ENCODE measurements around the gene RAB37.

Gene RAB37

GRCh38 chr17:74736513-74737298 lies at the start of gene RAB37:
RAB37 (plus strand) TSS chr17:74737256; CDS start chr17:74737273, 17 bp downstream.
- DNase-seq: no peak

- DNase-seq: no peak
These were observed 49.2 kb upstream of the RAB37 start for GRCh38 chr17:74687886-74688285.

- DNase-seq: no peak
These were observed 46.6 kb upstream of the RAB37 start for GRCh38 chr17:74690409-74690825.

GRCh38 chr17:74691151-74691550 lies 45.9 kb upstream of the RAB37 start:
- DNase-seq: no peak

GRCh38 chr17:74694081-74694480 lies 43.0 kb upstream of the RAB37 start:
- DNase-seq: no peak

- DNase-seq: no peak
These were observed 41.4 kb upstream of the RAB37 start for GRCh38 chr17:74695629-74696028.

GRCh38 chr17:74697515-74697914 lies 39.5 kb upstream of the RAB37 start:
- no peak for DNase-seq

GRCh38 chr17:74698069-74698468 lies 39.0 kb upstream of the RAB37 start:
- DNase-seq: no peak

GRCh38 chr17:74699236-74699635 lies 37.8 kb upstream of the RAB37 start:
- no peak for DNase-seq

- no peak for DNase-seq
These were observed 34.8 kb upstream of the RAB37 start for GRCh38 chr17:74702116-74702871.

GRCh38 chr17:74703311-74703710 lies 33.7 kb upstream of the RAB37 start:
- no peak for DNase-seq

GRCh38 chr17:74704544-74704943 lies 32.5 kb upstream of the RAB37 start:
- DNase-seq: no peak

GRCh38 chr17:74711058-74711824 lies 25.8 kb upstream of the RAB37 start:
- DNase-seq: no peak

GRCh38 chr17:74712301-74712700 lies 24.8 kb upstream of the RAB37 start:
- no peak for DNase-seq

- DNase-seq: no peak
These were observed 24.3 kb upstream of the RAB37 start, which contains the start of gene CD300LF for GRCh38 chr17:74712756-74713155. CD300LF (minus strand) TSS chr17:74712923; CDS start chr17:74712866, 57 bp downstream.

- no peak for DNase-seq
These were observed 23.8 kb upstream of the RAB37 start for GRCh38 chr17:74713171-74713755.

- DNase-seq: no peak
These were observed 21.9 kb upstream of the RAB37 start for GRCh38 chr17:74715144-74715543.

GRCh38 chr17:74720506-74720905 lies 16.6 kb upstream of the RAB37 start:
- DNase-seq: no peak

- no peak for DNase-seq
These were observed 14.3 kb upstream of the RAB37 start for GRCh38 chr17:74722782-74723181.

GRCh38 chr17:74723891-74724290 lies 13.2 kb upstream of the RAB37 start:
- no peak for DNase-seq

GRCh38 chr17:74725111-74725510 lies 11.9 kb upstream of the RAB37 start:
- no peak for DNase-seq

- DNase-seq: no peak
These were observed 8.9 kb upstream of the RAB37 start for GRCh38 chr17:74728033-74728701.
